Gastrocnemius medialis (tissue), 4 donors: Measurements from ENCODE around the gene CLEC1A. TPM values are rescaled to one million over a fixed set of nuclear protein-coding genes. Genes with fewer than 3 reads are reported as not detected.

Source experiments
- ATAC-seq, 2 donors: fragments of 150-250 bp; one replicate each; pipeline ENCODE4 v1.9.1; 2016
- DNase-seq, 2 donors: peaks; one replicate each; pipeline ENCODE4 v3.0.0-alpha.2; 2019
- H3K27ac ChIP-seq, 4 donors: fragments of 200-600 bp; sonication (generic); 1 replicate in 1 of 4; 2 replicates in 3 of 4; pipeline ENCODE4 v1.5.1; 2016 to 2018; ENCODE audit warnings: mild to moderate bottlenecking in 2 of 4, moderate library complexity in 1 of 4
- H3K27me3 ChIP-seq, 3 donors: fragments of 200-600 bp; sonication (generic) in 2 of 3; 1 replicate in 1 of 3; 2 replicates in 2 of 3; pipeline versions ENCODE4 v1.5.1 to v1.6.0; 2016 to 2019; ENCODE audit warnings: mild to moderate bottlenecking in 1 of 3, moderate library complexity in 1 of 3
- H3K36me3 ChIP-seq, 2 donors: fragments of 200-600 bp; sonication (generic) in 1 of 2; one replicate each; pipeline ENCODE4 v1.5.1; 2017 to 2018
- H3K4me1 ChIP-seq, 2 donors: fragments of 200-600 bp; sonication (generic) in 1 of 2; one replicate each; pipeline ENCODE4 v1.5.1; 2016 to 2017; ENCODE audit warnings: mild to moderate bottlenecking in 2 of 2
- H3K4me3 ChIP-seq, 4 donors: fragments of 200-600 bp; sonication (generic) in 3 of 4; 1 replicate in 1 of 4; 2 replicates in 3 of 4; pipeline ENCODE4 v1.5.1; 2016 to 2019; ENCODE audit warnings: mild to moderate bottlenecking in 2 of 4
- H3K9me3 ChIP-seq, 3 donors: fragments of 200-600 bp; sonication (generic) in 2 of 3; 1 replicate in 1 of 3; 2 replicates in 2 of 3; pipeline ENCODE4 v1.5.1; 2016 to 2019
- POLR2A ChIP-seq, 2 donors: fragments of 450-650 bp; IDR thresholded peaks; one replicate each; pipeline ENCODE4 v1.6.1; 2017; ENCODE audit warnings: antibody characterized with exemption in 2 of 2, mild to moderate bottlenecking in 2 of 2, moderate library complexity in 2 of 2
- in situ Hi-C, 4 donors: fragments of 200-750 bp; cut with MboI; loops; one replicate each; pipeline versions ENCODE4 v1.15.0 to v1.8.0; 2017; ENCODE audit warnings: low sequenced_read_pairs in 4 of 4
- intact Hi-C: fragments of 100-400 bp; cut with DNase I; formaldehyde crosslinking; loops from one replicate; pipeline ENCODE4 v1.15.1; 2023; ENCODE audit warnings: low total_unique reads
- total RNA-seq, 4 donors: library from RNA; depleted of rRNA; stranded (reverse); fragments of >200 nt; gene quantifications; one replicate each; pipeline versions ENCODE4 v1.1.0 to v1.2.3, GENCODE V29; 2016
- TF ChIP-seq, protein P1 (sequence below), 5 experiments: fragments of 450-650 bp in 3 of 5; fragments of 200-600 bp in 2 of 5; sonication (generic) in 2 of 5; IDR thresholded peaks in 4 of 5; conservative IDR thresholded peaks in 1 of 5; 1 replicate in 4 of 5; 2 replicates in 1 of 5; pipeline ENCODE4 v1.5.1; 2016 to 2019; ENCODE audit warnings: antibody characterized with exemption in 5 of 5, mild to moderate bottlenecking in 3 of 5, moderate library complexity in 3 of 5

CLEC1A gene
- total RNA-seq, 4 donors from 2014 or later = 1.00 to 3.6 (median 1.6) TPM

DNA sequence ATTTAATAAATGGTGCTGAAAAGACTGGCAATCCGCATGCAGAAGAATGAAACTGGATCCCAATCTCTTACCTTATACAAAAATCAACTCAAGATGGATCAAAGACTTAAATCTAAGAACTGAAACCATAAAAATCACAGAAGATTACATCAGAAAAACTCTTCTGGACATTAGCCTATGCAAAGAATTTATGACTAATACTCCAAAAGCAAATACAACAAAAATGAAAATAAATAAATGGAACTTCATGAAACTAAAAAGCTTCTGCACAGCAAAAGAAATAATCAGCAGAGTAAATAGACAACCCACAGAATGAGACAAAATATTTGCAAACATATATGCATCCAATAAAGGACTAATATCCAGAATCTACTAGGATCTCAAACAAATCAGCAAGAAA, 14.3 kb upstream of the CLEC1A start:
- Histone ChIP-seq H3K9me3 (no peaks in the 10 kb centered on the region), H3K36me3 (no peaks in the 10 kb centered on the region), H3K4me3 (no peak overlapping the region), H3K4me1 (no peaks in the 10 kb centered on the region), H3K27me3 (no peaks in the 10 kb centered on the region), H3K27ac (no peak overlapping the region)
- no peak for DNase-seq
- TF ChIP-seq POLR2A (IDR thresholded peaks at IDR 0.05) = no peak
- TF ChIP-seq, protein P1, sequence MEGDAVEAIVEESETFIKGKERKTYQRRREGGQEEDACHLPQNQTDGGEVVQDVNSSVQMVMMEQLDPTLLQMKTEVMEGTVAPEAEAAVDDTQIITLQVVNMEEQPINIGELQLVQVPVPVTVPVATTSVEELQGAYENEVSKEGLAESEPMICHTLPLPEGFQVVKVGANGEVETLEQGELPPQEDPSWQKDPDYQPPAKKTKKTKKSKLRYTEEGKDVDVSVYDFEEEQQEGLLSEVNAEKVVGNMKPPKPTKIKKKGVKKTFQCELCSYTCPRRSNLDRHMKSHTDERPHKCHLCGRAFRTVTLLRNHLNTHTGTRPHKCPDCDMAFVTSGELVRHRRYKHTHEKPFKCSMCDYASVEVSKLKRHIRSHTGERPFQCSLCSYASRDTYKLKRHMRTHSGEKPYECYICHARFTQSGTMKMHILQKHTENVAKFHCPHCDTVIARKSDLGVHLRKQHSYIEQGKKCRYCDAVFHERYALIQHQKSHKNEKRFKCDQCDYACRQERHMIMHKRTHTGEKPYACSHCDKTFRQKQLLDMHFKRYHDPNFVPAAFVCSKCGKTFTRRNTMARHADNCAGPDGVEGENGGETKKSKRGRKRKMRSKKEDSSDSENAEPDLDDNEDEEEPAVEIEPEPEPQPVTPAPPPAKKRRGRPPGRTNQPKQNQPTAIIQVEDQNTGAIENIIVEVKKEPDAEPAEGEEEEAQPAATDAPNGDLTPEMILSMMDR (IDR thresholded peaks at IDR 0.05 in 4 of 5, conservative IDR thresholded peaks at IDR 0.05 in 1 of 5) = no peak
- ATAC-seq = no peak
- in situ Hi-C loops (no loop called here), intact Hi-C loops (no loop called here)

- in situ Hi-C loops (no loop called here), intact Hi-C loops (no loop called here)
- no peak overlapping the region for H3K27ac ChIP-seq
- ATAC-seq (no peak), DNase-seq (no peak)
- H3K4me3 ChIP-seq = no peak overlapping the region
- H3K9me3 ChIP-seq = no peaks in the 10 kb centered on the region
- no peak for TF ChIP-seq POLR2A (IDR thresholded peaks at IDR 0.05)
- TF ChIP-seq, protein P1 (IDR thresholded peaks at IDR 0.05 in 4 of 5, conservative IDR thresholded peaks at IDR 0.05 in 1 of 5) = no peak
- no peaks in the 10 kb centered on the region for H3K27me3 ChIP-seq
- no peaks in the 10 kb centered on the region for H3K4me1 ChIP-seq
- no peaks in the 10 kb centered on the region for H3K36me3 ChIP-seq
These were observed 12.7 kb upstream of the CLEC1A start for GRCh38 chr12:10111451-10111850.

DNA sequence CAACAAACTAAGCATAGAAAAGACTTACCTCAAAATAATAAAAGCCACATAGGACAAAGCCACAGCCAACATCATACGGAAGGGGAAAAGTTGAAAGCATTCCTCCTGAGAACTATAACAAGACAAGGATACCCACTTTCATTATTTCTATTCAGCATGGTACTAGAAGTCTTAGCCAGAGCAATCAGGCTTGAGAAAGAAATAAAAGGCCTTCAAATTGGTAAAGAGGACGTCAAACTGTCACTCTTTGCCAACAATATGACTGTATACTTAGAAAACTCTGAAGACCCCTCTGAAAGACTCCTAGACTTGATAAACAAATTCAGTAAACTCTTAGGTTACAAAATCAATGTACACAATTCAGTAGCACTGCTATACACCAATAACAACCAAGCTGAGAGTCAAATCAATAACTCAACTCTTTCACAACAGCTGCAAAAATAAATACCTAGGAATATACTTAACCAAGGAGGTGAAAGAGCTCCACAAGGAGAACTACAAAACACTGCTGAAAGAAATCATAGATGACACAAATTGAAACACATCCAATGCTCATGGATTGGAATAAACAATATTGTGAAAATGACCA, 11.6 kb upstream of the CLEC1A start:
- DNase-seq = no peak
- ATAC-seq = no peak
- Histone ChIP-seq H3K36me3 (no peaks in the 10 kb centered on the region), H3K27ac (no peak overlapping the region), H3K4me3 (no peak overlapping the region), H3K27me3 (no peaks in the 10 kb centered on the region), H3K9me3 (no peaks in the 10 kb centered on the region), H3K4me1 (no peaks in the 10 kb centered on the region)
- in situ Hi-C loops (no loop called here), intact Hi-C loops (no loop called here)
- TF ChIP-seq, protein P1 (IDR thresholded peaks at IDR 0.05 in 4 of 5, conservative IDR thresholded peaks at IDR 0.05 in 1 of 5) = no peak
- no peak for TF ChIP-seq POLR2A (IDR thresholded peaks at IDR 0.05)

DNA sequence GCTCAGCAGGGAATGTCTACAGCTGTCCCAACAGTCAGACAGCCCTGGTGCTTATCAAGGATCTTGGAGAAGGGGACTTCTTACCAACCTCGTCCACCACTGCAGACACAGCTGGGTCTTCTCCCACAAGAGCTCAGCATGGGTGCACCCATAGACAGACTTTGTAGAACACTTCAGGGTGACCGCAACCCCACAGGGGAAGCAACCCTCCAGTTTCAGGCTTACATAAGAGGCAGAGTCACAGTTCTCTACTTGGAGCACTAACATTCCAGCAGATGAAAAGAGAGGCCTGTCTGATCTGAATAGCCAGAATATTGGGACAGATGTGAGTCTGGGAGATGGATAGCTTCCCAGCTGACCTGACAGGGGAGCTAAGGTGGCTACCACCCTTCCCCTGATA, 3.5 kb upstream of the CLEC1A start:
- H3K27me3 ChIP-seq = no peaks in the 10 kb centered on the region
- H3K36me3 ChIP-seq = no peaks in the 10 kb centered on the region
- in situ Hi-C loops = no loop called here
- DNase-seq (no peak), ATAC-seq (no peak)
- no peak overlapping the region for H3K4me3 ChIP-seq
- TF ChIP-seq, protein P1 (IDR thresholded peaks at IDR 0.05 in 4 of 5, conservative IDR thresholded peaks at IDR 0.05 in 1 of 5) = no peak
- no peak for TF ChIP-seq POLR2A (IDR thresholded peaks at IDR 0.05)
- no peak overlapping the region for H3K27ac ChIP-seq
- peaks cover 0 to 5% of the 10 kb centered on the region in 2 donors for H3K4me1 ChIP-seq
- intact Hi-C loops = no loop called here
- H3K9me3 ChIP-seq = no peaks in the 10 kb centered on the region
